Measurements from ENCODE around the gene MICB. TPM values are rescaled to one million over a fixed set of nuclear protein-coding genes. Genes with fewer than 3 reads are reported as not detected.

MICB gene
- total and polyA plus RNA-seq, 4 donors: 1.8 to 6.2 (median 4.1) TPM

GRCh38 chr6:31558631-31559500, 60.9 kb downstream of the MICB start:
- DNase-seq: peak in 1 of 2 donors; percentile 71
- no peaks in the 10 kb centered on the region for H3K4me1 ChIP-seq (ENCODE audit: control insufficient read depth in 1 of 2, insufficient read depth in 2 of 2, low read length in 2 of 2)
- H3K27ac ChIP-seq (ENCODE audit: low read depth in 1 of 2, low read length in 2 of 2): no peak overlapping the region
- ATAC-seq (ENCODE audit: low FRiP score): peak; percentile 52
- no peaks in the 10 kb centered on the region for H3K27me3 ChIP-seq (ENCODE audit: control insufficient read depth in 1 of 2, insufficient read depth in 2 of 2, low read length in 1 of 2)
- H3K36me3 ChIP-seq (ENCODE audit: control insufficient read depth in 1 of 2, insufficient read depth in 2 of 2, low read length in 1 of 2): peaks cover 0 to 3% of the 10 kb centered on the region in 2 donors
- H3K9me3 ChIP-seq (ENCODE audit: control insufficient read depth, low read length): no peaks in the 10 kb centered on the region
- intact Hi-C loops (cut with DNase I): no loop called here
- no peak overlapping the region for H3K4me3 ChIP-seq (ENCODE audit: low read length in 2 of 2)
- 88 to 90% methylated on average over 14 of the region's 14 CpGs for WGBS, 2 donors

DNA sequence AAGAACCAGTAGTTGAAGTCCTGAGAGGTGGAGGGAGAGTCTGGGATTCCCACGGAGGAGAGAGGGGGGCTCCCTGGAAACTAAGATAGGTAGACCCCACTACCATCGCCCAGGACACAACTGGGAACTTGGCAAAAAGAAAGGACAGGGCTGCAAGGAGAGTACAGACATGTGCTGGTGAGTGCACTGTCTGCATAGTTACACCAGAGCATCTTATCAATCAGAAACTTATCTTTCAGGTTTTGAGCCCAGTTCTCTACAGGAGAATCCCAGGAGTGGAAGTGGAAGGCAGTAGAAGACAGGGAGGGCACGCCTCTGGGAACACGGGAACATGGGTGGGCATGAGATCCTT, 61.6 kb downstream of the MICB start:
- Histone ChIP-seq H3K27ac (ENCODE audit: low read depth in 1 of 2, low read length in 2 of 2) (no peak overlapping the region), H3K4me1 (ENCODE audit: control insufficient read depth in 1 of 2, insufficient read depth in 2 of 2, low read length in 2 of 2) (no peaks in the 10 kb centered on the region)
- WGBS, 2 donors: 70 to 74% methylated on average over 4 of the region's 4 CpGs

DNA sequence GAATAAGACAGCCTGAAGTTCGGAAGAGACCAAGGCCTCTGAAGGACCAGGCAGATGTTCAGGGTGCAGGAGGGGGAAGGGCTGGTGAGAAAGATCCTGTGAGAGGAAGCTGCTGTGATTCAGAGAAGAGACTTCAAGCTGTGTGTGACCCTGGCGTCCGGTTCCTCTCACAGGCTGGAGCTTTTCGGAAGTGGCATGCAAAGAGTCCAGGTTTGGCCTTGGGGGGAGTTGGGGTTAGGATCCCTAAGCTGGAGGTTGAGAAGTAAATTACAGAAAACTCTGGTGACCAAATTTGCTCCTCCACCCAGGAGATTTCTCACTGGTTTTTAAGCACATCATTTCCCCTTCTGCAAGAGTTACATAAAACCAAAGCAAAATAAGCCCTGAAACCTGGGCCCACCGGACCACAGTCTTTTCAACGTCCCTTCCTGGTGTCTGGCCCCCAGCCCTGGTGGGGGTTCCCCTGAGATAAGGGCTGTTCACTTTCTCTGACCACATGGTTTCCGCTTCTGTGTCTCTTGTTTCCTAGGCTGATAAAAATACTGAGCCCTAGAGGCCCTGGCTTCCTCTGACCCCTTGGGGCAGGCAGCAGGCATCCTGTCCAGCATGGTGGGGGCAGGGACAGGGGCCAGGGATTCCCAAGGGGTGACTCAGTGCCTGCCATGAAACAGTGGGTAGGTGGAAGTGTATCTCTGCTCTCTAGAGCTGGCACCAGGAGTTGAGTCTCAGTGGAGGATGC, 62.2 kb downstream of the MICB start:
- no peak overlapping the region for H3K4me3 ChIP-seq (ENCODE audit: low read length in 2 of 2)
- H3K9me3 ChIP-seq (ENCODE audit: control insufficient read depth, low read length): no peaks in the 10 kb centered on the region
- H3K27me3 ChIP-seq (ENCODE audit: control insufficient read depth in 1 of 2, insufficient read depth in 2 of 2, low read length in 1 of 2): no peaks in the 10 kb centered on the region
- DNase-seq: peak; percentile 79 to 80
- H3K36me3 ChIP-seq (ENCODE audit: control insufficient read depth in 1 of 2, insufficient read depth in 2 of 2, low read length in 1 of 2): peaks cover 0 to 3% of the 10 kb centered on the region in 2 donors
- H3K27ac ChIP-seq (ENCODE audit: low read depth in 1 of 2, low read length in 2 of 2): no peak overlapping the region
- no peaks in the 10 kb centered on the region for H3K4me1 ChIP-seq (ENCODE audit: control insufficient read depth in 1 of 2, insufficient read depth in 2 of 2, low read length in 2 of 2)
- 67 to 71% methylated on average over 7 of the region's 7 CpGs for WGBS, 2 donors
- peak; percentile 67 for ATAC-seq (ENCODE audit: low FRiP score)
- intact Hi-C loops (cut with DNase I): no loop called here

More for the DNA sequence above, 61.6 kb downstream of the MICB start:
- DNase-seq: no peak
- Histone ChIP-seq H3K27me3 (ENCODE audit: control insufficient read depth in 1 of 2, insufficient read depth in 2 of 2, low read length in 1 of 2) (no peaks in the 10 kb centered on the region), H3K36me3 (ENCODE audit: control insufficient read depth in 1 of 2, insufficient read depth in 2 of 2, low read length in 1 of 2) (peaks cover 0 to 3% of the 10 kb centered on the region in 2 donors), H3K9me3 (ENCODE audit: control insufficient read depth, low read length) (no peaks in the 10 kb centered on the region), H3K4me3 (ENCODE audit: low read length in 2 of 2) (no peak overlapping the region)
- no peak for ATAC-seq (ENCODE audit: low FRiP score)
- intact Hi-C loops (cut with DNase I): no loop called here

DNA sequence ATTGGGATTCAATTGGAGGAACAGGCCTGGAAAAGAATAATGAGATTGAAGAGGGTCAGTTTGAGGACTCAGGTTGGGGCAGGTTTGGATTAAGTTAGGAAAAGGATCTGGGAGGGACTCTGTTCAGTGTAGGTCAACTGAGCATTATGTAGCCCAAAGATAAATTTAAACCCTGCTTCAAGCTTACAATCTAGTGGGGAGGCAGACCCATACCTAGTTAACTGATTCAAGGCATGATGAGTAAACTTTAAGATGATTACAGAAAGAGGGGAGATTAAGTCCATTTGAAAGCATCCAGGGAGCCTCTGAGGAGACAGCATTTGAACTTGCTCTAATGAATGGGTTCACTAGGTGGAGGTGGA, 62.7 kb downstream of the MICB start:
- Histone ChIP-seq H3K27ac (ENCODE audit: low read depth in 1 of 2, low read length in 2 of 2) (no peak overlapping the region), H3K9me3 (ENCODE audit: control insufficient read depth, low read length) (no peaks in the 10 kb centered on the region), H3K27me3 (ENCODE audit: control insufficient read depth in 1 of 2, insufficient read depth in 2 of 2, low read length in 1 of 2) (no peaks in the 10 kb centered on the region), H3K4me3 (ENCODE audit: low read length in 2 of 2) (no peak overlapping the region), H3K36me3 (ENCODE audit: control insufficient read depth in 1 of 2, insufficient read depth in 2 of 2, low read length in 1 of 2) (peaks cover 0 to 3% of the 10 kb centered on the region in 2 donors), H3K4me1 (ENCODE audit: control insufficient read depth in 1 of 2, insufficient read depth in 2 of 2, low read length in 2 of 2) (no peaks in the 10 kb centered on the region)
- ATAC-seq (ENCODE audit: low FRiP score) (no peak), DNase-seq (no peak)
- intact Hi-C loops (cut with DNase I): no loop called here

Other genes starting within 250 kb of the MICB start
- 100 to 1,000 TPM; 491 to 529 TPM for gene HLA-C, start 226.1 kb upstream of the MICB start, total RNA-seq
- gene HLA-C, start 226.1 kb upstream of the MICB start, polyA plus RNA-seq: 100 to 1,000 TPM; 301 to 355 TPM
- gene HLA-B, start 141.0 kb upstream of the MICB start, total RNA-seq: 1,000 to 10,000 TPM in 1 of 2 donors, 100 to 1,000 TPM in 1; 862 to 1,392 TPM
- 100 to 1,000 TPM; 209 to 214 TPM for gene HLA-B, start 141.0 kb upstream of the MICB start, polyA plus RNA-seq
- gene MICA, start 94.5 kb upstream of the MICB start, total RNA-seq: 10 to 100 TPM; 19.8 to 29.2 TPM
- gene MICA, start 94.5 kb upstream of the MICB start, polyA plus RNA-seq: 10 to 100 TPM; 25.3 to 89.6 TPM
- not detected for gene MCCD1, start 30.8 kb downstream of the MICB start, total RNA-seq
- not detected for gene MCCD1, start 30.8 kb downstream of the MICB start, polyA plus RNA-seq
- 100 to 1,000 TPM; 235 to 270 TPM for gene DDX39B, start 43.9 kb downstream of the MICB start, total RNA-seq
- gene DDX39B, start 43.9 kb downstream of the MICB start, polyA plus RNA-seq: 100 to 1,000 TPM; 146 to 570 TPM
- 1 to 10 TPM; 1.3 to 1.5 TPM for gene ATP6V1G2, start 48.5 kb downstream of the MICB start, total RNA-seq
- gene ATP6V1G2, start 48.5 kb downstream of the MICB start, polyA plus RNA-seq: 1 to 10 TPM; 1.4 to 1.8 TPM
- gene NFKBIL1, start 49.5 kb downstream of the MICB start, total RNA-seq: 10 to 100 TPM; 16.0 to 19.8 TPM
- 10 to 100 TPM; 24.2 to 49.5 TPM for gene NFKBIL1, start 49.5 kb downstream of the MICB start, polyA plus RNA-seq
- not detected for gene LTA, start 74.1 kb downstream of the MICB start, total RNA-seq
- gene LTA, start 74.1 kb downstream of the MICB start, polyA plus RNA-seq: under 1 TPM in 1 of 2 donors, not detected in 1; 0.18 TPM
- gene TNF, start 77.4 kb downstream of the MICB start, total RNA-seq: 1 to 10 TPM in 1 of 2 donors, under 1 TPM in 1; 0.66 to 1.9 TPM
- 1 to 10 TPM in 1 of 2 donors, under 1 TPM in 1; 0.23 to 1.3 TPM for gene TNF, start 77.4 kb downstream of the MICB start, polyA plus RNA-seq
- gene LTB, start 84.3 kb downstream of the MICB start, total RNA-seq: 1 to 10 TPM; 1.4 to 3.6 TPM
- 1 to 10 TPM in 1 of 2 donors, under 1 TPM in 1; 0.88 to 2.5 TPM for gene LTB, start 84.3 kb downstream of the MICB start, polyA plus RNA-seq
- gene LST1, start 88.1 kb downstream of the MICB start, total RNA-seq: 10 to 100 TPM; 21.1 to 24.6 TPM
- 10 to 100 TPM in 1 of 2 donors, 1 to 10 TPM in 1; 7.9 to 23.4 TPM for gene LST1, start 88.1 kb downstream of the MICB start, polyA plus RNA-seq
- gene NCR3, start 94.9 kb downstream of the MICB start, total RNA-seq: not detected
- gene NCR3, start 94.9 kb downstream of the MICB start, polyA plus RNA-seq: not detected
- gene AIF1, start 117.1 kb downstream of the MICB start, total RNA-seq: 10 to 100 TPM; 32.6 to 68.3 TPM
- 100 to 1,000 TPM in 1 of 2 donors, 10 to 100 TPM in 1; 38.2 to 166 TPM for gene AIF1, start 117.1 kb downstream of the MICB start, polyA plus RNA-seq
- 100 to 1,000 TPM; 154 to 164 TPM for gene PRRC2A, start 122.6 kb downstream of the MICB start, total RNA-seq
- 100 to 1,000 TPM in 1 of 2 donors, 10 to 100 TPM in 1; 28.5 to 152 TPM for gene PRRC2A, start 122.6 kb downstream of the MICB start, polyA plus RNA-seq
- gene BAG6, start 154.5 kb downstream of the MICB start, total RNA-seq: 100 to 1,000 TPM; 207 to 215 TPM
- 100 to 1,000 TPM in 1 of 2 donors, 10 to 100 TPM in 1; 75.0 to 379 TPM for gene BAG6, start 154.5 kb downstream of the MICB start, polyA plus RNA-seq
- under 1 TPM; 0.42 to 0.96 TPM for gene APOM, start 157.7 kb downstream of the MICB start, total RNA-seq
- gene APOM, start 157.7 kb downstream of the MICB start, polyA plus RNA-seq: 1 to 10 TPM in 1 of 2 donors, not detected in 1; 2.6 TPM
- gene C6orf47, start 162.6 kb downstream of the MICB start, total RNA-seq: 10 to 100 TPM; 18.3 to 20.2 TPM
- 10 to 100 TPM in 1 of 2 donors, 1 to 10 TPM in 1; 7.5 to 12.0 TPM for gene C6orf47, start 162.6 kb downstream of the MICB start, polyA plus RNA-seq
- gene GPANK1, start 166.9 kb downstream of the MICB start, total RNA-seq: 10 to 100 TPM; 10.9 to 16.5 TPM
- 10 to 100 TPM; 15.9 to 22.8 TPM for gene GPANK1, start 166.9 kb downstream of the MICB start, polyA plus RNA-seq
- 100 to 1,000 TPM; 100 to 106 TPM for gene CSNK2B, start 167.9 kb downstream of the MICB start, total RNA-seq
- gene CSNK2B, start 167.9 kb downstream of the MICB start, polyA plus RNA-seq: 100 to 1,000 TPM; 122 to 191 TPM
- gene LY6G5B, start 171.8 kb downstream of the MICB start, total RNA-seq: 10 to 100 TPM; 19.6 to 20.8 TPM
- 10 to 100 TPM in 1 of 2 donors, 1 to 10 TPM in 1; 1.6 to 25.1 TPM for gene LY6G5B, start 171.8 kb downstream of the MICB start, polyA plus RNA-seq
- gene LY6G5C, start 182.9 kb downstream of the MICB start, total RNA-seq: 1 to 10 TPM; 1.2 to 3.3 TPM
- 1 to 10 TPM; 3.3 to 5.9 TPM for gene LY6G5C, start 182.9 kb downstream of the MICB start, polyA plus RNA-seq
- 10 to 100 TPM; 41.8 to 48.1 TPM for gene ABHD16A, start 205.2 kb downstream of the MICB start, total RNA-seq
- 10 to 100 TPM; 12.9 to 50.1 TPM for gene ABHD16A, start 205.2 kb downstream of the MICB start, polyA plus RNA-seq
- not detected for gene LY6G6F, start 208.7 kb downstream of the MICB start, total RNA-seq
- gene LY6G6F, start 208.7 kb downstream of the MICB start, polyA plus RNA-seq: not detected
- not detected for gene LY6G6D, start 217.2 kb downstream of the MICB start, total RNA-seq
- not detected for gene LY6G6D, start 217.2 kb downstream of the MICB start, polyA plus RNA-seq
- not detected for gene LY6G6C, start 223.6 kb downstream of the MICB start, total RNA-seq
- gene LY6G6C, start 223.6 kb downstream of the MICB start, polyA plus RNA-seq: not detected
- gene MPIG6B, start 225.2 kb downstream of the MICB start, total RNA-seq: under 1 TPM; 0.84 to 0.96 TPM
- gene MPIG6B, start 225.2 kb downstream of the MICB start, polyA plus RNA-seq: not detected
- gene DDAH2, start 231.2 kb downstream of the MICB start, total RNA-seq: 100 to 1,000 TPM; 122 to 133 TPM
- gene DDAH2, start 231.2 kb downstream of the MICB start, polyA plus RNA-seq: 100 to 1,000 TPM; 118 to 189 TPM
- 100 to 1,000 TPM; 303 to 322 TPM for gene CLIC1, start 238.4 kb downstream of the MICB start, total RNA-seq
- 100 to 1,000 TPM; 331 to 368 TPM for gene CLIC1, start 238.4 kb downstream of the MICB start, polyA plus RNA-seq
- gene MSH5, start 241.9 kb downstream of the MICB start, total RNA-seq: 10 to 100 TPM in 1 of 2 donors, 1 to 10 TPM in 1; 5.9 to 15.1 TPM
- 1 to 10 TPM in 1 of 2 donors, not detected in 1; 7.0 TPM for gene MSH5, start 241.9 kb downstream of the MICB start, polyA plus RNA-seq